Measurements from ENCODE around the gene GUCA2B.

The GUCA2B gene

GRCh38 chr1:42192106-42192505 is 38.9 kb downstream of the GUCA2B start:
- no peak for DNase-seq

DNA sequence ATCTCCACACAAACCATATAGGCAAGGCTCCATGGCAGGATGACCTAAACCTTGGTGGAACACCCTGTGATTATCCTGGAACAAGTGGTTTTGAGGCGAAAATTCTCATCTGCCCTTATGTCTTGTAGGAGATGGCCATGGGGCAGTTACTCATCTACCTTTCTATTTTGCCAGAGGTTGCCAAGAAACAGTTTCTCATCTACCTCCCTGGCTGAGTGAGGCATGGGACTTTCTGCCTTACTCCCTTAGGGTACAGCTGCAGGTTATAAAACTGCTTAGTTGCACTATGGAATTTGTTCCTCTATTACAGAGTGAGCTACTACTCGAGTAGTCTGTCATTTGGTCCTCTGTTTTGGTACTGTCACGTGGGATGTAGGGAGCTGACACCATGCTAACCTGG is 42.6 kb downstream of the GUCA2B start:
- no peak for DNase-seq

DNA sequence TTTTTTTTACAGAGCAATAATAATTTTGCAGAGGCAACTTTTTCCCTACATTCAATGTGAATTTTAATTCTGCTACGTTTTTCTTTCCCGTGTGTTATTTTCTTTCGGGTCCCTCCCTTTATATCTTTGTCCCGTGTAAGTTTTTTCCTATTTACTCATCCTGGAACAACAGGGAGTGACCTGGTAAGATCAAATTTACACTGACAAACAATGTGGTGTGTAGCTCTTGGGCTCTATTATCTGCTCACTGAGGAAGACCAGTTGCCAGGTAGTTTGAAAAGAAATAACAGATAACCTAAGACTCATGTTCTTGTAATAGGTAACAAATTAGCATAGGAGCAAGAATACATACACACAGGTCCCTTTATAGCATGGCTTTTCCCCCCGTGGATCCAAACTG is 45.0 kb downstream of the GUCA2B start:
- DNase-seq, result no peak

GRCh38 chr1:42201986-42202385 is 48.8 kb downstream of the GUCA2B start:
- DNase-seq, result no peak

Measured in NCI-H82 (cell line).